WTC11 (cell line): ENCODE data around the gene FMO2. TPM values are rescaled to one million over a fixed set of nuclear protein-coding genes. Genes with fewer than 3 reads are reported as not detected.

Experiments
- ATAC-seq: fragments of 200-7000 bp; cut with Tn5 transposase; 2 replicates; pipeline ENCODE4 v1.10.0; 2021; ENCODE audit warnings: mild to moderate bottlenecking, moderate library complexity
- CTCF ChIA-PET: fragments of 300-600 bp; sonication (Branson Sonifier 250); formaldehyde crosslinking; loops from one replicate; lab custom pipeline; 2021; ENCODE audit warnings: antibody characterized with exemption; lab: Charles Lee
- POLR2A ChIA-PET: fragments of 350-600 bp; sonication (Branson Sonifier 250); formaldehyde crosslinking; loops from one replicate; lab custom pipeline; 2021; ENCODE audit warnings: antibody characterized with exemption; lab: Charles Lee
- DNase-seq: peaks from one replicate; pipeline ENCODE4 v3.0.0; 2021; ENCODE audit warnings: low spot score
- H3K27ac Mint-ChIP-seq: 2 replicates; pipeline ENCODE4 v1.8.0; 2021; ENCODE audit warnings: mixed read lengths
- H3K27me3 Mint-ChIP-seq: 2 replicates; pipeline ENCODE4 v1.8.0; 2021; ENCODE audit warnings: low read depth, mild to moderate bottlenecking, moderate library complexity, mixed read lengths
- H3K36me3 Mint-ChIP-seq: 2 replicates; pipeline ENCODE4 v1.8.0; 2021; ENCODE audit warnings: mixed read lengths
- H3K4me1 Mint-ChIP-seq: 2 replicates; pipeline ENCODE4 v1.8.0; 2022; ENCODE audit warnings: mixed read lengths
- H3K4me3 Mint-ChIP-seq: 2 replicates; pipeline ENCODE4 v1.8.0; 2021; ENCODE audit warnings: mild to moderate bottlenecking, moderate library complexity, mixed read lengths
- H3K9me3 Mint-ChIP-seq: 2 replicates; pipeline ENCODE4 v1.8.0; 2021; ENCODE audit warnings: mixed read lengths
- CREB1 ChIP-seq: sonication (generic); formaldehyde crosslinking; IDR thresholded peaks from 2 replicates; pipeline ENCODE4 v1.8.0; 2023; ENCODE audit warnings: mild to moderate bottlenecking, missing genetic modification reagents
- ESRRA ChIP-seq: sonication (generic); formaldehyde crosslinking; IDR thresholded peaks from 2 replicates; pipeline ENCODE4 v1.8.1; 2022; ENCODE audit warnings: mild to moderate bottlenecking, missing genetic modification reagents, borderline replicate concordance
- GRHL2 ChIP-seq: fragments of 250-450 bp; sonication (Bioruptor Pico); IDR thresholded peaks from 2 replicates; pipeline ENCODE4 v1.8.0; 2022; ENCODE audit warnings: mild to moderate bottlenecking, moderate library complexity; ENCODE audit not compliant: insufficient replicate concordance, severe bottlenecking
- GTF2I ChIP-seq: fragments of 250-450 bp; sonication (Bioruptor Pico); conservative IDR thresholded peaks from 2 replicates; pipeline ENCODE4 v1.4.0; 2021; ENCODE audit warnings: mild to moderate bottlenecking
- IRF2 ChIP-seq: sonication (generic); formaldehyde crosslinking; IDR thresholded peaks from 2 replicates; pipeline ENCODE4 v1.8.0; 2022; ENCODE audit warnings: low read depth, missing genetic modification reagents, borderline replicate concordance
- KAT7 ChIP-seq: sonication (generic); formaldehyde crosslinking; IDR thresholded peaks from 2 replicates; pipeline ENCODE4 v1.8.1; 2023; ENCODE audit warnings: missing genetic modification reagents, mild to moderate bottlenecking, borderline replicate concordance
- NR3C1 ChIP-seq: sonication (generic); formaldehyde crosslinking; conservative IDR thresholded peaks from 2 replicates; pipeline ENCODE4 v1.8.1; 2023; ENCODE audit warnings: low read depth, mild to moderate bottlenecking, missing genetic modification reagents
- OVOL2 ChIP-seq: fragments of 250-450 bp; sonication (Bioruptor Pico); IDR thresholded peaks from 2 replicates; pipeline ENCODE4 v1.9.0; 2021; ENCODE audit warnings: mild to moderate bottlenecking, borderline replicate concordance
- SMAD4 ChIP-seq: sonication (generic); formaldehyde crosslinking; IDR thresholded peaks from 2 replicates; pipeline ENCODE4 v1.8.0; 2022; ENCODE audit warnings: mild to moderate bottlenecking, missing genetic modification reagents
- SP1 ChIP-seq: sonication (generic); formaldehyde crosslinking; conservative IDR thresholded peaks from 2 replicates; pipeline ENCODE4 v1.8.1; 2022; ENCODE audit warnings: missing genetic modification reagents
- TCF7 ChIP-seq: sonication (generic); formaldehyde crosslinking; IDR thresholded peaks from 2 replicates; pipeline ENCODE4 v1.8.0; 2022; ENCODE audit warnings: mild to moderate bottlenecking, low read depth, missing genetic modification reagents, moderate library complexity
- TEAD4 ChIP-seq: sonication (generic); formaldehyde crosslinking; IDR thresholded peaks from 2 replicates; pipeline ENCODE4 v1.8.0; 2022; ENCODE audit warnings: mild to moderate bottlenecking, missing genetic modification reagents
- ZNF219 ChIP-seq: sonication (generic); formaldehyde crosslinking; IDR thresholded peaks from 2 replicates; pipeline ENCODE4 v1.8.0; 2023; ENCODE audit warnings: missing genetic modification reagents, mild to moderate bottlenecking, borderline replicate concordance
- ZNF317 ChIP-seq: sonication (generic); formaldehyde crosslinking; IDR thresholded peaks from 2 replicates; pipeline ENCODE4 v1.8.1; 2023; ENCODE audit warnings: low read depth, mild to moderate bottlenecking, moderate library complexity, missing genetic modification reagents, borderline replicate concordance
- total RNA-seq: library from RNA; stranded (reverse); gene quantifications from 3 replicates; pipeline ENCODE4 v1.2.3, GENCODE V29; 2021
- TF ChIP-seq, protein P1 (sequence below): sonication (generic); formaldehyde crosslinking; IDR thresholded peaks from 2 replicates; pipeline ENCODE4 v1.8.1; 2022; ENCODE audit warnings: missing genetic modification reagents, borderline replicate concordance
- TF ChIP-seq, protein P2 (sequence below): sonication (generic); formaldehyde crosslinking; IDR thresholded peaks from 2 replicates; pipeline ENCODE4 v1.8.0; 2022; ENCODE audit warnings: mild to moderate bottlenecking, missing genetic modification reagents
- TF ChIP-seq, protein P3 (sequence below): sonication (generic); formaldehyde crosslinking; IDR thresholded peaks from 2 replicates; pipeline ENCODE4 v1.8.1; 2022; ENCODE audit warnings: low read depth, missing genetic modification reagents, borderline replicate concordance
- TF ChIP-seq, protein P4 (sequence below): sonication (generic); formaldehyde crosslinking; IDR thresholded peaks from 2 replicates; pipeline ENCODE4 v1.8.1; 2022; ENCODE audit warnings: low read depth, mild to moderate bottlenecking, moderate library complexity, missing genetic modification reagents, borderline replicate concordance
- TF ChIP-seq, protein P5 (sequence below): fragments of 250-450 bp; sonication (Bioruptor Pico); IDR thresholded peaks from 2 replicates; pipeline ENCODE4 v1.8.0; 2021; ENCODE audit warnings: mild to moderate bottlenecking

FMO2 gene
- total RNA-seq, 1 experiment from 2014 or later, result not detected

DNA sequence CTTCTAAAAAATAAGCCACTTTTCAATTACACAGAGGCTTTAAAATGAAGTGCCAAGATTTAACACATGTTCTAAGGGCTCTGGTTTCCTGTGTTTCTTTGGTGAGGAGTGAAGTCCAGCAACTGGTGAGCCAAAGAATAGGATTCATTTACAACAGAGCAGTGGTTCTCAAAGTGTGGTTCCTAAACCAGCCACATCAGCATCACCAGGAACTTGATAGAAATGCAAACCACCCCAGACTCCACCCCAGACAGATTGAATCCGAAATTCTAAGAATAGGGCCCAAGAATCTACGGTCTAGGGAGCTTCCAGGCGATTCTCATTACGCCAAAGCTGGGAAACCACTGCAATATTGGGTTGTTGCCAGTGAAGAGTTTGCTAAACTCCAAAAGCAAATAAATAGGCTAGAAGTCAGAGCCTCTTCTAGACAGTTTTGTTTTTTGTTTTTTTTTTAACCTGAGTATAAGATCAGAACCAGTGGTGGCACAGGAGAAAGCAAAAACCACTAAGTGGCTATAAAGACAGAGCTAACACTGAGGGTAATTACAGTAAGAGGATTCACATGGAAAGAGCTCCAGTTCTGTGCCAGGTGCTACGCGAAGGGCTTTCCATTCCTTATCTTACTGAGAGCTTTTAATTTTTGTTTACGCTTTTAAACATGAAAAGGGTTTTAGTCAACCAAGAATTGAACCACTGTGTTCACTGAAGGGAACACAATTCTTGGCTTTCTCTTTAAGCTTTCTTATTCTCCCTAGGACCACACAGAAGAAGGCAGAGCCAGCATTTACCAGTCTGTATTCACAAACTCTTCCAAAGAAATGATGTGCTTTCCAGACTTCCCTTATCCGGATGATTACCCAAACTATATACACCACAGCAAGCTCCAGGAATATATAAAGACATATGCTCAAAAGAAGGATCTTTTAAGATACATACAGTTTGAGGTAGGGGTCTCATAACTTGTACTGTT is 42.4 kb upstream of the FMO2 start:
- H3K4me1 Mint-ChIP-seq, result peaks cover 31% of the 10 kb centered on the region
- ChIA-PET POLR2A (no interaction called here), CTCF (interaction anchor here (2.3 to 2.9 kb wide), 3 partner anchors 84 to 176 kb away, joined by 10 to 19 read pairs (median 12); partner anchors contain the start of gene FMO4)
- no peaks in the 10 kb centered on the region for H3K9me3 Mint-ChIP-seq
- H3K27ac Mint-ChIP-seq, result peak overlapping the region; percentile 50
- ATAC-seq (peak; percentile 70), DNase-seq (no peak)
- H3K27me3 Mint-ChIP-seq, result no peaks in the 10 kb centered on the region
- no peak overlapping the region for H3K4me3 Mint-ChIP-seq
- TF ChIP-seq, protein P1, sequence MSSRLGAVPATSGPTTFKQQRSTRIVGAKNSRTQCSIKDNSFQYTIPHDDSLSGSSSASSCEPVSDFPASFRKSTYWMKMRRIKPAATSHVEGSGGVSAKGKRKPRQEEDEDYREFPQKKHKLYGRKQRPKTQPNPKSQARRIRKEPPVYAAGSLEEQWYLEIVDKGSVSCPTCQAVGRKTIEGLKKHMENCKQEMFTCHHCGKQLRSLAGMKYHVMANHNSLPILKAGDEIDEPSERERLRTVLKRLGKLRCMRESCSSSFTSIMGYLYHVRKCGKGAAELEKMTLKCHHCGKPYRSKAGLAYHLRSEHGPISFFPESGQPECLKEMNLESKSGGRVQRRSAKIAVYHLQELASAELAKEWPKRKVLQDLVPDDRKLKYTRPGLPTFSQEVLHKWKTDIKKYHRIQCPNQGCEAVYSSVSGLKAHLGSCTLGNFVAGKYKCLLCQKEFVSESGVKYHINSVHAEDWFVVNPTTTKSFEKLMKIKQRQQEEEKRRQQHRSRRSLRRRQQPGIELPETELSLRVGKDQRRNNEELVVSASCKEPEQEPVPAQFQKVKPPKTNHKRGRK, result no peak
- no peak for TF ChIP-seq KAT7 (CRISPR knock-in tag)
- TF ChIP-seq, all 79 proteins: peak for 0
- H3K36me3 Mint-ChIP-seq, result no peaks in the 10 kb centered on the region

DNA sequence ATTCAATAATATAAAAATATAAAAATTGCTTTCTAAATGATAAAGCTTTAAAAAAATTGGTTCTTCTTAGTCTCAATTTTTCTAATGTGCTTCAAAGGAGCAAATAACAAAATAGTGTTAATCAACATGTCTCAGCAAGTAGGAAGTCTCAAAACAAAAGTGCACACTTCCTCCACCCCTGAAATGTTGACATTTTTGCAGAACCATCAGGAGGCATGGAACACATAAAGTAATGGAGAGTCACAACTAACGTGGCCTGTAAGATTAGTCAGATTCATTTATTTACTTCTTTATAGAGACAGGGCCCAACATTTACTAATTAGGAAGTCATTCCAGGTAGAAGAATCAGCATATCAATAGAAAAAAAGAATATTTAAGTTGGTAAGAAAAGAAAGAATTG is 34.9 kb upstream of the FMO2 start:
- no peaks in the 10 kb centered on the region for H3K9me3 Mint-ChIP-seq
- DNase-seq (no peak), ATAC-seq (no peak)
- no peak for TF ChIP-seq GTF2I (CRISPR knock-in tag)
- no peak for TF ChIP-seq NR3C1 (CRISPR knock-in tag)
- TF ChIP-seq SP1 (CRISPR knock-in tag), result no peak
- TF ChIP-seq, protein P2, sequence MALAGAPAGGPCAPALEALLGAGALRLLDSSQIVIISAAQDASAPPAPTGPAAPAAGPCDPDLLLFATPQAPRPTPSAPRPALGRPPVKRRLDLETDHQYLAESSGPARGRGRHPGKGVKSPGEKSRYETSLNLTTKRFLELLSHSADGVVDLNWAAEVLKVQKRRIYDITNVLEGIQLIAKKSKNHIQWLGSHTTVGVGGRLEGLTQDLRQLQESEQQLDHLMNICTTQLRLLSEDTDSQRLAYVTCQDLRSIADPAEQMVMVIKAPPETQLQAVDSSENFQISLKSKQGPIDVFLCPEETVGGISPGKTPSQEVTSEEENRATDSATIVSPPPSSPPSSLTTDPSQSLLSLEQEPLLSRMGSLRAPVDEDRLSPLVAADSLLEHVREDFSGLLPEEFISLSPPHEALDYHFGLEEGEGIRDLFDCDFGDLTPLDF (CRISPR knock-in tag), result no peak
- TF ChIP-seq GRHL2 (CRISPR knock-in tag), result no peak
- TF ChIP-seq, protein P3, sequence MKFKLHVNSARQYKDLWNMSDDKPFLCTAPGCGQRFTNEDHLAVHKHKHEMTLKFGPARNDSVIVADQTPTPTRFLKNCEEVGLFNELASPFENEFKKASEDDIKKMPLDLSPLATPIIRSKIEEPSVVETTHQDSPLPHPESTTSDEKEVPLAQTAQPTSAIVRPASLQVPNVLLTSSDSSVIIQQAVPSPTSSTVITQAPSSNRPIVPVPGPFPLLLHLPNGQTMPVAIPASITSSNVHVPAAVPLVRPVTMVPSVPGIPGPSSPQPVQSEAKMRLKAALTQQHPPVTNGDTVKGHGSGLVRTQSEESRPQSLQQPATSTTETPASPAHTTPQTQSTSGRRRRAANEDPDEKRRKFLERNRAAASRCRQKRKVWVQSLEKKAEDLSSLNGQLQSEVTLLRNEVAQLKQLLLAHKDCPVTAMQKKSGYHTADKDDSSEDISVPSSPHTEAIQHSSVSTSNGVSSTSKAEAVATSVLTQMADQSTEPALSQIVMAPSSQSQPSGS (CRISPR knock-in tag), result no peak
- POLR2A ChIA-PET, result no interaction called here
- H3K27me3 Mint-ChIP-seq, result no peaks in the 10 kb centered on the region
- H3K4me3 Mint-ChIP-seq, result no peak overlapping the region
- peaks cover 19% of the 10 kb centered on the region for H3K4me1 Mint-ChIP-seq
- H3K36me3 Mint-ChIP-seq, result no peaks in the 10 kb centered on the region
- H3K27ac Mint-ChIP-seq, result no peak overlapping the region
- CTCF ChIA-PET, result no interaction called here

DNA sequence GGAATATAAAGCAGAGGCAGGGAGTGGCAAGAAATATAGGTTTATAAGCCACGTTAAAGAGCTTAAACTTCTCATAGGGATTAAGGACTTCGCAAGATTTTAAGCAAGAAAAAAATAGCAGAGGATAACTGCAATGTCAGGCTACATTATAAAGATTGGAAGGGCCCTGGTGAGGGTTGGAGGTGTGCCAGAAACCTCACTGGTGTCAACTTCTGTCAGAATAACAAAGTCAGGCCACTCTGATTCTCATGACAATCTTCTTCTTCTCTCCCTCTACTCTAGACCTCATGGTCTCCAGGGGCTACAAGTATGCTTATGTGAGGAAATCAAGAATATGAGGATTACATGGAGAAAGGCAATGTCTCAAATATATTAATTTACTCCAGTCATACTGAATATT is 32.6 kb upstream of the FMO2 start:
- Mint-ChIP-seq H3K9me3 (no peaks in the 10 kb centered on the region), H3K4me1 (peaks cover 12% of the 10 kb centered on the region), H3K27ac (no peak overlapping the region), H3K27me3 (no peaks in the 10 kb centered on the region), H3K36me3 (no peaks in the 10 kb centered on the region), H3K4me3 (no peak overlapping the region)
- ATAC-seq (no peak), DNase-seq (no peak)
- POLR2A ChIA-PET, result no interaction called here
- CTCF ChIA-PET, result interaction anchor here (1.8 kb wide), 1 partner anchor 186 kb away, joined by 4 read pairs; no protein-coding TSS in a partner anchor
- TF ChIP-seq OVOL2 (CRISPR knock-in tag), result no peak
- TF ChIP-seq SMAD4 (CRISPR knock-in tag), result no peak
- no peak for TF ChIP-seq CREB1 (CRISPR knock-in tag)

DNA sequence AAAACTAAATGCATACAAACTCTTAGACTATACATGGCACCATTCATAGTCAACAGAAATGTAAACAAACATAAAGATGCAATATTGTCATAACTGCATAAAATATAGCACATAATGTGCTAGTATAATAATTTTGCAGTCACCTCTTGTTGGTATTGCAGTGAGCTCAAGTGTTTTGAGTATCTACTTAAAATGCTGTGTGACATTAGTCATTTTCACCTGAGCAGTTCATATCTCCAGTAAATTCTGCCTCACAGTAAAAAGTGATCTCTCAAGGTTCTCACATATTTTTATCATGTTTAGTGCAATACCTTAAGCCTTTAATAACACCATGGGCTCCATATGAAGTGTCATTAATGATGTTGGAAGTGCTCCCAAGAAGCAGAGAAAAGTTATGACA is 29.6 kb upstream of the FMO2 start:
- no peak for DNase-seq
- Mint-ChIP-seq H3K27ac (no peak overlapping the region), H3K4me1 (peaks cover 19% of the 10 kb centered on the region), H3K27me3 (no peaks in the 10 kb centered on the region), H3K36me3 (no peaks in the 10 kb centered on the region), H3K9me3 (peaks cover 5% of the 10 kb centered on the region), H3K4me3 (no peak overlapping the region)
- ATAC-seq, result no peak
- POLR2A ChIA-PET, result no interaction called here
- CTCF ChIA-PET, result no interaction called here
- no peak for TF ChIP-seq TEAD4 (CRISPR knock-in tag)
- TF ChIP-seq IRF2 (CRISPR knock-in tag), result no peak
- TF ChIP-seq ESRRA, result no peak
- TF ChIP-seq, protein P4, sequence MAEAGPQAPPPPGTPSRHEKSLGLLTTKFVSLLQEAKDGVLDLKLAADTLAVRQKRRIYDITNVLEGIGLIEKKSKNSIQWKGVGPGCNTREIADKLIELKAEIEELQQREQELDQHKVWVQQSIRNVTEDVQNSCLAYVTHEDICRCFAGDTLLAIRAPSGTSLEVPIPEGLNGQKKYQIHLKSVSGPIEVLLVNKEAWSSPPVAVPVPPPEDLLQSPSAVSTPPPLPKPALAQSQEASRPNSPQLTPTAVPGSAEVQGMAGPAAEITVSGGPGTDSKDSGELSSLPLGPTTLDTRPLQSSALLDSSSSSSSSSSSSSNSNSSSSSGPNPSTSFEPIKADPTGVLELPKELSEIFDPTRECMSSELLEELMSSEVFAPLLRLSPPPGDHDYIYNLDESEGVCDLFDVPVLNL (CRISPR knock-in tag), result no peak
- no peak for TF ChIP-seq ZNF219 (CRISPR knock-in tag)
- TF ChIP-seq ZNF317, result no peak
- TF ChIP-seq, protein P3 (CRISPR knock-in tag), result no peak
- TF ChIP-seq, protein P5, sequence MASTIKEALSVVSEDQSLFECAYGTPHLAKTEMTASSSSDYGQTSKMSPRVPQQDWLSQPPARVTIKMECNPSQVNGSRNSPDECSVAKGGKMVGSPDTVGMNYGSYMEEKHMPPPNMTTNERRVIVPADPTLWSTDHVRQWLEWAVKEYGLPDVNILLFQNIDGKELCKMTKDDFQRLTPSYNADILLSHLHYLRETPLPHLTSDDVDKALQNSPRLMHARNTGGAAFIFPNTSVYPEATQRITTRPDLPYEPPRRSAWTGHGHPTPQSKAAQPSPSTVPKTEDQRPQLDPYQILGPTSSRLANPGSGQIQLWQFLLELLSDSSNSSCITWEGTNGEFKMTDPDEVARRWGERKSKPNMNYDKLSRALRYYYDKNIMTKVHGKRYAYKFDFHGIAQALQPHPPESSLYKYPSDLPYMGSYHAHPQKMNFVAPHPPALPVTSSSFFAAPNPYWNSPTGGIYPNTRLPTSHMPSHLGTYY (CRISPR knock-in tag), result no peak
- no peak for TF ChIP-seq TCF7
